Thymus (tissue), 11 donors: ENCODE data around the gene KIRREL3. TPM values are rescaled to one million over a fixed set of nuclear protein-coding genes. Genes with fewer than 3 reads are reported as not detected.
"Not testable (repeated sequence)": the region's sequence is repeated elsewhere in the genome, so short reads cannot be mapped to it uniquely, and the experiment has no call there.

Experiments used
- DNase-seq, 9 donors: peaks; one replicate each; pipeline ENCODE4 v3.0.0-alpha.2; 2013; ENCODE audit warnings: low spot score in 9 of 9, low read depth in 6 of 9, missing footprints in 1 of 9
- H3K27ac ChIP-seq, 2 donors: one replicate each; pipeline ENCODE4 v1.5.1; 2013; ENCODE audit warnings: control low read depth in 1 of 2, low read depth in 1 of 2, low read length in 1 of 2, mild to moderate bottlenecking in 1 of 2, moderate library complexity in 1 of 2
- H3K27me3 ChIP-seq, 2 donors: one replicate each; pipeline ENCODE4 v1.5.1; 2013; ENCODE audit warnings: low read length in 1 of 2; ENCODE audit not compliant: control insufficient read depth in 2 of 2, insufficient read depth in 1 of 2
- H3K36me3 ChIP-seq, 2 donors: one replicate each; pipeline ENCODE4 v1.5.1; 2013; ENCODE audit warnings: low read length in 1 of 2, mild to moderate bottlenecking in 1 of 2, moderate library complexity in 1 of 2; ENCODE audit not compliant: control insufficient read depth in 2 of 2, insufficient read depth in 2 of 2
- H3K4me1 ChIP-seq, 2 donors: one replicate each; pipeline ENCODE4 v1.5.1; 2013; ENCODE audit warnings: low read length in 2 of 2; ENCODE audit not compliant: control insufficient read depth in 2 of 2, insufficient read depth in 2 of 2
- H3K4me3 ChIP-seq, 2 donors: one replicate each; pipeline ENCODE4 v1.5.1; 2013; ENCODE audit warnings: low read length in 2 of 2, control low read depth in 1 of 2, mild to moderate bottlenecking in 1 of 2
- H3K9me3 ChIP-seq, 2 donors: one replicate each; pipeline ENCODE4 v1.5.1; 2013; ENCODE audit warnings: low read length in 1 of 2, mild to moderate bottlenecking in 1 of 2; ENCODE audit not compliant: control insufficient read depth in 2 of 2, insufficient read depth in 1 of 2
- WGBS: extraction: QIAGEN DNeasy Blood & Tissue Kit; methylation state at CpG from one replicate; pipeline ENCODE4 v1.1.7; 2013; 5-methylcytosine and 5-hydroxymethylcytosine counted together
- polyA plus RNA-seq: library from polyadenylated mRNA; stranded (reverse); fragments of 200-250 nt; gene quantifications from one replicate; pipeline ENCODE4 v1.2.3, GENCODE V29; 2013
- total RNA-seq: library from RNA; stranded (reverse); fragments of 120-200 nt; gene quantifications from one replicate; pipeline ENCODE4 v1.2.4, GENCODE V29; 2013
- donor health status: healthy.

KIRREL3 gene
- total and polyA plus RNA-seq, 2 donors: 0.09 to 0.14 TPM

GRCh38 chr11:126385991-126386728 is 614.4 kb downstream of the KIRREL3 start:
- H3K4me1 ChIP-seq: peaks cover 0 to 16% of the 10 kb centered on the region in 2 donors
- WGBS: 74% methylated on average over 8 of the region's 8 CpGs
- H3K9me3 ChIP-seq: no peaks in the 10 kb centered on the region
- H3K27ac ChIP-seq: no peak overlapping the region
- no peaks in the 10 kb centered on the region for H3K36me3 ChIP-seq
- no peak for DNase-seq
- H3K27me3 ChIP-seq: no peaks in the 10 kb centered on the region
- H3K4me3 ChIP-seq: no peak overlapping the region

GRCh38 chr11:126384449-126385070 is 616.0 kb downstream of the KIRREL3 start:
- H3K4me3 ChIP-seq: no peak overlapping the region
- no peak for DNase-seq
- H3K36me3 ChIP-seq: no peaks in the 10 kb centered on the region
- H3K9me3 ChIP-seq: no peaks in the 10 kb centered on the region
- no peak overlapping the region for H3K27ac ChIP-seq
- H3K4me1 ChIP-seq: peaks cover 0 to 16% of the 10 kb centered on the region in 2 donors
- H3K27me3 ChIP-seq: no peaks in the 10 kb centered on the region
- 97% methylated on average over 9 of the region's 9 CpGs for WGBS

- no peaks in the 10 kb centered on the region for H3K27me3 ChIP-seq
- no peak for DNase-seq
These were observed 616.9 kb downstream of the KIRREL3 start for GRCh38 chr11:126383339-126384335.

GRCh38 chr11:126382641-126383040 is 617.9 kb downstream of the KIRREL3 start:
- not testable (repeated sequence) for H3K4me3 ChIP-seq, H3K36me3 ChIP-seq, H3K27me3 ChIP-seq, DNase-seq, H3K9me3 ChIP-seq, H3K27ac ChIP-seq
- H3K4me1 ChIP-seq: peaks cover 0 to 16% of the 10 kb centered on the region in 2 donors
- WGBS: 96% methylated on average over 4 of the region's 4 CpGs

More at GRCh38 chr11:126383339-126384335, 616.9 kb downstream of the KIRREL3 start:
- Histone ChIP-seq H3K36me3 (no peaks in the 10 kb centered on the region), H3K4me3 (no peak overlapping the region), H3K27ac (no peak overlapping the region), H3K9me3 (no peaks in the 10 kb centered on the region), H3K4me1 (peaks cover 0 to 16% of the 10 kb centered on the region in 2 donors)
- WGBS: 77% methylated on average over 20 of the region's 20 CpGs

GRCh38 chr11:126381960-126382359 is 618.6 kb downstream of the KIRREL3 start:
- H3K4me3 ChIP-seq, H3K27ac ChIP-seq, H3K9me3 ChIP-seq, DNase-seq, H3K27me3 ChIP-seq, H3K36me3 ChIP-seq: not testable (repeated sequence)
- peaks cover 0 to 13% of the 10 kb centered on the region in 2 donors for H3K4me1 ChIP-seq
- WGBS: 98% methylated on average over 6 of the region's 10 CpGs

- no peak overlapping the region for H3K27ac ChIP-seq
- no peaks in the 10 kb centered on the region for H3K36me3 ChIP-seq
- WGBS: 96% methylated on average over 4 of the region's 4 CpGs
- H3K27me3 ChIP-seq: no peaks in the 10 kb centered on the region
- H3K4me3 ChIP-seq: no peak overlapping the region
- H3K9me3 ChIP-seq: no peaks in the 10 kb centered on the region
- H3K4me1 ChIP-seq: peaks cover 0 to 4% of the 10 kb centered on the region in 2 donors
- DNase-seq: no peak
These were observed 619.7 kb downstream of the KIRREL3 start for GRCh38 chr11:126380909-126381308.

GRCh38 chr11:126378763-126379162 is 621.8 kb downstream of the KIRREL3 start:
- no peaks in the 10 kb centered on the region for H3K27me3 ChIP-seq
- H3K36me3 ChIP-seq: no peaks in the 10 kb centered on the region
- WGBS: 93% methylated on average over 4 of the region's 4 CpGs
- DNase-seq: no peak
- H3K9me3 ChIP-seq: no peaks in the 10 kb centered on the region
- no peak overlapping the region for H3K4me3 ChIP-seq
- H3K27ac ChIP-seq: no peak overlapping the region
- H3K4me1 ChIP-seq: peaks cover 0 to 4% of the 10 kb centered on the region in 2 donors

GRCh38 chr11:126375726-126376125 is 624.8 kb downstream of the KIRREL3 start:
- H3K9me3 ChIP-seq: no peaks in the 10 kb centered on the region
- 95% methylated on average over 7 of the region's 7 CpGs for WGBS
- H3K4me1 ChIP-seq: no peaks in the 10 kb centered on the region
- no peaks in the 10 kb centered on the region for H3K36me3 ChIP-seq
- H3K4me3 ChIP-seq: no peak overlapping the region
- no peak for DNase-seq
- H3K27me3 ChIP-seq: no peaks in the 10 kb centered on the region
- no peak overlapping the region for H3K27ac ChIP-seq
